Activated CD4-positive, alpha-beta T cell treated with anti-CD3 and anti-CD28 coated beads, Interleukin-2, amount 50 U/mL, for 24 hours (primary cell): ENCODE data around the gene ZSCAN12.
"Not testable (repeated sequence)": the region's sequence is repeated elsewhere in the genome, so short reads cannot be mapped to it uniquely, and the experiment has no call there.

ENCODE experiments used
- DNase-seq, 2 donors: peaks; one replicate each; pipeline ENCODE4 v3.0.0-alpha.2; 2020; ENCODE audit warnings: low read depth in 1 of 2, low spot score in 1 of 2

ZSCAN12 gene

GRCh38 chr6:28395918-28396317 is 3.6 kb downstream of the ZSCAN12 start:
- no peak for DNase-seq

GRCh38 chr6:28393912-28394662 is 5.5 kb downstream of the ZSCAN12 start:
- no peak for DNase-seq

- DNase-seq: no peak
Measured at GRCh38 chr6:28390688-28391087, 8.9 kb downstream of the ZSCAN12 start.

- no peak for DNase-seq
Measured at GRCh38 chr6:28384143-28384533, 15.4 kb downstream of the ZSCAN12 start.

- DNase-seq: peak in 1 of 2 donors; percentile 10
Measured at GRCh38 chr6:28383235-28384142, 16.1 kb downstream of the ZSCAN12 start.

GRCh38 chr6:28380381-28380780 is 19.2 kb downstream of the ZSCAN12 start:
- no peak for DNase-seq

GRCh38 chr6:28378644-28379043 is 20.9 kb downstream of the ZSCAN12 start:
- no peak for DNase-seq

GRCh38 chr6:28377879-28378278 is 21.7 kb downstream of the ZSCAN12 start:
- no peak for DNase-seq

GRCh38 chr6:28373925-28374324 is 25.6 kb downstream of the ZSCAN12 start:
- DNase-seq: no peak

- no peak for DNase-seq
Measured at GRCh38 chr6:28371706-28372451, 27.7 kb downstream of the ZSCAN12 start.

GRCh38 chr6:28371280-28371679 is 28.3 kb downstream of the ZSCAN12 start:
- no peak for DNase-seq

- DNase-seq: no peak
Measured at GRCh38 chr6:28370440-28370839, 29.1 kb downstream of the ZSCAN12 start.

- DNase-seq: no peak
Measured at GRCh38 chr6:28369463-28369862, 30.1 kb downstream of the ZSCAN12 start.

GRCh38 chr6:28368522-28368921 is 31.0 kb downstream of the ZSCAN12 start:
- DNase-seq: no peak

GRCh38 chr6:28365590-28365989 is 34.0 kb downstream of the ZSCAN12 start:
- DNase-seq: not testable (repeated sequence)

- DNase-seq: no peak
Measured at GRCh38 chr6:28360961-28361360, 38.6 kb downstream of the ZSCAN12 start.

GRCh38 chr6:28359562-28359961 is 40.0 kb downstream of the ZSCAN12 start:
- DNase-seq: not testable (repeated sequence)

GRCh38 chr6:28357036-28357435 is 42.5 kb downstream of the ZSCAN12 start:
- no peak for DNase-seq

- no peak for DNase-seq
Measured at GRCh38 chr6:28356666-28357020, 42.9 kb downstream of the ZSCAN12 start.

GRCh38 chr6:28355743-28356665 is 43.5 kb downstream of the ZSCAN12 start:
- DNase-seq: peak; percentile 16 to 65
